ENCODE measurements around the gene MTMR10. TPM values are rescaled to one million over a fixed set of nuclear protein-coding genes. Genes with fewer than 3 reads are reported as not detected.

The MTMR10 gene
- polyA plus RNA-seq, 1 donor from 2014 or later = 2.3 TPM

DNA sequence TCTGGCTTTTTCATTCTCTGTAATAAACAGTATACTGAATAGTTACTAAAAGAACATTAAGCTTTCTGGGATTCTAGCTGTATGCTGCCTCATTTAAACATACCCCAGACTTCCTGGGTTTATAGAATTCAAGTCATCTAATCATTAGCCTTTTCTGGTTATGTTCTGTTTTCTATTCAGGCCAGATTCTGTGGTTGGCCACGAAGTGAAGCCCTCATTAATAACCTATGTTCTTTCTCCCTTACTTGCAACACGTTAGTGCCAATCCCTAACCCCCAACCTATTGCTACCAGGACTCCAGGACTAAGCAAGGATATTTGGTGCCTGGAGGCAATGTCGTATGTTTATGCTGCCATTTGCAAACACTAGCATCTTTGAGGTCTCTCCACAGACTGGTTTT is 28.6 kb upstream of the MTMR10 start:
- Histone ChIP-seq H3K9ac (ENCODE audit: low read length) (no peak overlapping the region), H3K4me2 (ENCODE audit: low read length) (no peak overlapping the region), H3K27me3 (ENCODE audit: insufficient read depth, low read depth, low read length) (no peaks in the 10 kb centered on the region), H3K9me3 (ENCODE audit: low read length) (no peaks in the 10 kb centered on the region), H3K79me2 (replicated peaks; ENCODE audit: insufficient read depth, low read length) (no peaks in the 10 kb centered on the region), H3K9me2 (ENCODE audit: insufficient read depth, low read length) (no peaks in the 10 kb centered on the region), H3K27ac (ENCODE audit: low read length) (no peak overlapping the region), H3K4me3 (ENCODE audit: low read length) (no peak overlapping the region), H3K36me3 (ENCODE audit: insufficient read depth, low read length) (no peaks in the 10 kb centered on the region), H2AFZ (ENCODE audit: low read depth, low read length) (no peak overlapping the region), H4K20me1 (ENCODE audit: insufficient read depth) (no peaks in the 10 kb centered on the region), H3F3A (ENCODE audit: insufficient read depth, low read length, poor library complexity, severe bottlenecking) (no peaks in the 10 kb centered on the region)
- TF ChIP-seq EP300 (conservative IDR thresholded peaks at IDR 0.05; ENCODE audit: poor library complexity, severe bottlenecking) (no peak), RAD21 (conservative IDR thresholded peaks at IDR 0.05) (no peak), MXI1 (conservative IDR thresholded peaks at IDR 0.05; ENCODE audit: poor library complexity, severe bottlenecking) (no peak), EZH2 (IDR thresholded peaks at IDR 0.05; ENCODE audit: borderline replicate concordance, insufficient read depth, low read length, poor library complexity, severe bottlenecking) (no peak), SMC3 (conservative IDR thresholded peaks at IDR 0.05; ENCODE audit: poor library complexity) (no peak), TAF1 (IDR thresholded peaks at IDR 0.05; ENCODE audit: low read depth) (no peak), POLR2AphosphoS5 (IDR thresholded peaks at IDR 0.05) (no peak)
- TF ChIP-seq, protein P1, sequence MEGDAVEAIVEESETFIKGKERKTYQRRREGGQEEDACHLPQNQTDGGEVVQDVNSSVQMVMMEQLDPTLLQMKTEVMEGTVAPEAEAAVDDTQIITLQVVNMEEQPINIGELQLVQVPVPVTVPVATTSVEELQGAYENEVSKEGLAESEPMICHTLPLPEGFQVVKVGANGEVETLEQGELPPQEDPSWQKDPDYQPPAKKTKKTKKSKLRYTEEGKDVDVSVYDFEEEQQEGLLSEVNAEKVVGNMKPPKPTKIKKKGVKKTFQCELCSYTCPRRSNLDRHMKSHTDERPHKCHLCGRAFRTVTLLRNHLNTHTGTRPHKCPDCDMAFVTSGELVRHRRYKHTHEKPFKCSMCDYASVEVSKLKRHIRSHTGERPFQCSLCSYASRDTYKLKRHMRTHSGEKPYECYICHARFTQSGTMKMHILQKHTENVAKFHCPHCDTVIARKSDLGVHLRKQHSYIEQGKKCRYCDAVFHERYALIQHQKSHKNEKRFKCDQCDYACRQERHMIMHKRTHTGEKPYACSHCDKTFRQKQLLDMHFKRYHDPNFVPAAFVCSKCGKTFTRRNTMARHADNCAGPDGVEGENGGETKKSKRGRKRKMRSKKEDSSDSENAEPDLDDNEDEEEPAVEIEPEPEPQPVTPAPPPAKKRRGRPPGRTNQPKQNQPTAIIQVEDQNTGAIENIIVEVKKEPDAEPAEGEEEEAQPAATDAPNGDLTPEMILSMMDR (IDR thresholded peaks at IDR 0.05; ENCODE audit: poor library complexity, severe bottlenecking) = no peak
- TF ChIP-seq, protein P2, sequence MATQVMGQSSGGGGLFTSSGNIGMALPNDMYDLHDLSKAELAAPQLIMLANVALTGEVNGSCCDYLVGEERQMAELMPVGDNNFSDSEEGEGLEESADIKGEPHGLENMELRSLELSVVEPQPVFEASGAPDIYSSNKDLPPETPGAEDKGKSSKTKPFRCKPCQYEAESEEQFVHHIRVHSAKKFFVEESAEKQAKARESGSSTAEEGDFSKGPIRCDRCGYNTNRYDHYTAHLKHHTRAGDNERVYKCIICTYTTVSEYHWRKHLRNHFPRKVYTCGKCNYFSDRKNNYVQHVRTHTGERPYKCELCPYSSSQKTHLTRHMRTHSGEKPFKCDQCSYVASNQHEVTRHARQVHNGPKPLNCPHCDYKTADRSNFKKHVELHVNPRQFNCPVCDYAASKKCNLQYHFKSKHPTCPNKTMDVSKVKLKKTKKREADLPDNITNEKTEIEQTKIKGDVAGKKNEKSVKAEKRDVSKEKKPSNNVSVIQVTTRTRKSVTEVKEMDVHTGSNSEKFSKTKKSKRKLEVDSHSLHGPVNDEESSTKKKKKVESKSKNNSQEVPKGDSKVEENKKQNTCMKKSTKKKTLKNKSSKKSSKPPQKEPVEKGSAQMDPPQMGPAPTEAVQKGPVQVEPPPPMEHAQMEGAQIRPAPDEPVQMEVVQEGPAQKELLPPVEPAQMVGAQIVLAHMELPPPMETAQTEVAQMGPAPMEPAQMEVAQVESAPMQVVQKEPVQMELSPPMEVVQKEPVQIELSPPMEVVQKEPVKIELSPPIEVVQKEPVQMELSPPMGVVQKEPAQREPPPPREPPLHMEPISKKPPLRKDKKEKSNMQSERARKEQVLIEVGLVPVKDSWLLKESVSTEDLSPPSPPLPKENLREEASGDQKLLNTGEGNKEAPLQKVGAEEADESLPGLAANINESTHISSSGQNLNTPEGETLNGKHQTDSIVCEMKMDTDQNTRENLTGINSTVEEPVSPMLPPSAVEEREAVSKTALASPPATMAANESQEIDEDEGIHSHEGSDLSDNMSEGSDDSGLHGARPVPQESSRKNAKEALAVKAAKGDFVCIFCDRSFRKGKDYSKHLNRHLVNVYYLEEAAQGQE (IDR thresholded peaks at IDR 0.05; ENCODE audit: borderline replicate concordance) = no peak

DNA sequence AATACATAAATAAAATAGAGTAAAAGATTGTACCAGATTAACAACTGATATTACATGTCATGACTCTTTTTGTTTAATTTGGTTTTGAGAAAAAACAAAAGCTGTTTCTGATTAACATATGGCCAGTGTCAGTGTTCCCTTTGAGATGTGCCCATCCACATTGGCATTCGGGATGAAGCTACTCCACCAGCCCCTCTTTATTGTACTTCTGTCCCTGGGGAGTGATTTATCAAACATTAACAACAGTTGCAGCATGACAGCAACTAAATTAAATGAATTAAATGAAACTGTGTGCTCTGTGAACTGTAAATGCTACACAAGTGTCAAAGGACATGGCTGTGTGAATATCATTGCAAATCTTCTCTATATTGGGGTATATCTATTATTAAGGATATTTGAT is 25.9 kb upstream of the MTMR10 start:
- Histone ChIP-seq H4K20me1 (ENCODE audit: insufficient read depth) (no peaks in the 10 kb centered on the region), H3K27me3 (ENCODE audit: insufficient read depth, low read depth, low read length) (no peaks in the 10 kb centered on the region), H3K79me2 (replicated peaks; ENCODE audit: insufficient read depth, low read length) (no peaks in the 10 kb centered on the region), H3F3A (ENCODE audit: insufficient read depth, low read length, poor library complexity, severe bottlenecking) (no peaks in the 10 kb centered on the region), H3K9ac (ENCODE audit: low read length) (no peak overlapping the region), H3K9me2 (ENCODE audit: insufficient read depth, low read length) (no peaks in the 10 kb centered on the region), H3K9me3 (ENCODE audit: low read length) (peaks cover 3% of the 10 kb centered on the region), H3K4me2 (ENCODE audit: low read length) (no peak overlapping the region), H2AFZ (ENCODE audit: low read depth, low read length) (no peak overlapping the region), H3K4me3 (ENCODE audit: low read length) (no peak overlapping the region), H3K27ac (ENCODE audit: low read length) (no peak overlapping the region), H3K36me3 (ENCODE audit: insufficient read depth, low read length) (no peaks in the 10 kb centered on the region)
- TF ChIP-seq SMC3 (conservative IDR thresholded peaks at IDR 0.05; ENCODE audit: poor library complexity) = no peak
- no peak for TF ChIP-seq EZH2 (IDR thresholded peaks at IDR 0.05; ENCODE audit: borderline replicate concordance, insufficient read depth, low read length, poor library complexity, severe bottlenecking)
- no peak for TF ChIP-seq POLR2AphosphoS5 (IDR thresholded peaks at IDR 0.05)
- no peak for TF ChIP-seq MXI1 (conservative IDR thresholded peaks at IDR 0.05; ENCODE audit: poor library complexity, severe bottlenecking)
- TF ChIP-seq, protein P2 (IDR thresholded peaks at IDR 0.05; ENCODE audit: borderline replicate concordance) = no peak
- TF ChIP-seq EP300 (conservative IDR thresholded peaks at IDR 0.05; ENCODE audit: poor library complexity, severe bottlenecking) = no peak
- TF ChIP-seq TAF1 (IDR thresholded peaks at IDR 0.05; ENCODE audit: low read depth) = no peak
- TF ChIP-seq RAD21 (conservative IDR thresholded peaks at IDR 0.05) = no peak
- TF ChIP-seq, protein P1 (IDR thresholded peaks at IDR 0.05; ENCODE audit: poor library complexity, severe bottlenecking) = no peak

Measured in neural cell (in vitro differentiated cells).